Forelimb muscle (tissue), 1 donor: ENCODE measurements around the gene PIK3CG. TPM values are rescaled to one million over a fixed set of nuclear protein-coding genes. Genes with fewer than 3 reads are reported as not detected.

Experiments
- DNase-seq: peaks from one replicate; pipeline ENCODE4 v3.0.0-alpha.2; 2013; ENCODE audit warnings: low read depth
- polyA plus RNA-seq: library from polyadenylated mRNA; unstranded; fragments of 120-200 nt; gene quantifications from one replicate; pipeline ENCODE4 v1.2.1, GENCODE V29; 2013; ENCODE audit not compliant: insufficient read length

The PIK3CG gene
- polyA plus RNA-seq, 1 donor, result 2.1 TPM

GRCh38 chr7:106858618-106859532 lies 6.2 kb upstream of the PIK3CG start:
- DNase-seq, result no peak

- DNase-seq, result no peak
Measured at GRCh38 chr7:106862317-106863089, 2.6 kb upstream of the PIK3CG start.

DNA sequence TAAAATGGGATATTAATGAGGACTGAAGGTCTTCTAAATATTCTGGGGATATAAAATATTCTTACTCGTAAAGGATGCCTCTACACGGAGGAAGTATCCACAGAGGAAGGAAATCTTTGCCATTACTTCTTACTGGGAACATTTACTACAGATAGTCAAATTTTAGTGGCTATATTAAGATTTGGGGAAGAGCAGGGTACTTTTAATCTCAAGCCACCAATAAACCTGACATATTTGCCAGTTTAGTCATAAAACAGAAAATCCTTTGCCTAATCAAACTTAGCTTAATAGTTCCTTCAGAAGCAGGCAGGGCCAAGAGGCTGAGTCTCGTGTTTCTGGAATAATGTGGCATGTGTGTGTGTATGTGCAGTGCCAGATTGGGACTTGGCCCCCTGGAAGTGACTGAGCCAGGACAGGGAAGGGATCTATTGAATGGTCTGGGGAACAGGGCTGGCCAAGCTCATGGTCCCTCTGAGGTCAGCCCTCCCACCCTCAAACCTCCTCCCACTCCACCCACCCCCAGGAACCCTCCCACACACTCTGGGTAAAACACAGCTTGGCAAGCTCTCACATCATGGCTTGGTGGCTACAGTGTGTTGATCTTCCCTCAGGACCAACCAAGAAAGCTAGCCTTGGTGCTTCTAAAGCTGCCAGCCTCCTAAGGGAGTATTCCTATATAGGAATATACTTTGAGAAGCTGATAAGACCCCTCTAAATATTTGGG lies 1.6 kb upstream of the PIK3CG start:
- DNase-seq, result no peak

DNA sequence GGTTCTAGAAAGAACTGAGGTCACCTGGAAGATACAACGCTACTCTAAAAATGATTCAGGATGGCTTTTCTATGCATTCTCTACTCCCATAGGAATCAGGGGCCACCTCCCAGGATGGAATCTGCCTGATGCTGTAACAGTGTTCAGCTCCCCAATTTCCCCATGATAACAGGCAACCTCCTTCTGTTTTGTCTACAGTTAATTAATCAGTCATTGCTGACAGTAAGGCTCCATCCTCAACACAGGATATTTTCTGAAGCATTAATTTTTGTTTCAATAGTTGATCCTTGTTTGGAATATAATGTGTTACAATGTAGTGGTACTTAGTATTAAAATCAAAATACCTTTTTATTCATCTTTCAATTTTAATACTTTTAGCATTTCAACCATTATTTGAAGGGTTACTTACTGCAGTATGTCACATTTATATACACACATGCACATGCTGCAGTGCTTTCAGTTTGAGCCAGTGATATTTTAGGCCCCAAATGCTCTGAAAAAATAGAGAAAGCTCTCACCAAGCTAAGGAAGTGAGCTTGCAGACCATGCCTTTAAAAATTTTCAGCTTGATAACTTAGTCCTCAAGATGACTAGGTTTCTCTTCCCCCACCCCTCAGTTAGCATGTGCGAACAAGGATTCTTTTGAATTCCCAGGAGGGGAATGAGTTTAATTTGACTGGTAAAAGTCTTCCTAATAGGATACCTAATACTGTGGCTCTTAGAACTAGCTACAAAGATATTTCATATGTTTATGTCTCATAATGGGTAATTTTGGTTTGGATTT lies 592 bp upstream of the PIK3CG start:
- DNase-seq, result no peak

GRCh38 chr7:106866298-106867281 lies 1.5 kb downstream of the PIK3CG start:
- no peak for DNase-seq

DNA sequence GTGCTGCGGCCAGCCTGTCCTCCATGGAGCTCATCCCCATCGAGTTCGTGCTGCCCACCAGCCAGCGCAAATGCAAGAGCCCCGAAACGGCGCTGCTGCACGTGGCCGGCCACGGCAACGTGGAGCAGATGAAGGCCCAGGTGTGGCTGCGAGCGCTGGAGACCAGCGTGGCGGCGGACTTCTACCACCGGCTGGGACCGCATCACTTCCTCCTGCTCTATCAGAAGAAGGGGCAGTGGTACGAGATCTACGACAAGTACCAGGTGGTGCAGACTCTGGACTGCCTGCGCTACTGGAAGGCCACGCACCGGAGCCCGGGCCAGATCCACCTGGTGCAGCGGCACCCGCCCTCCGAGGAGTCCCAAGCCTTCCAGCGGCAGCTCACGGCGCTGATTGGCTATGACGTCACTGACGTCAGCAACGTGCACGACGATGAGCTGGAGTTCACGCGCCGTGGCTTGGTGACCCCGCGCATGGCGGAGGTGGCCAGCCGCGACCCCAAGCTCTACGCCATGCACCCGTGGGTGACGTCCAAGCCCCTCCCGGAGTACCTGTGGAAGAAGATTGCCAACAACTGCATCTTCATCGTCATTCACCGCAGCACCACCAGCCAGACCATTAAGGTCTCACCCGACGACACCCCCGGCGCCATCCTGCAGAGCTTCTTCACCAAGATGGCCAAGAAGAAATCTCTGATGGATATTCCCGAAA lies 2.7 kb downstream of the PIK3CG start:
- DNase-seq, result no peak

DNA sequence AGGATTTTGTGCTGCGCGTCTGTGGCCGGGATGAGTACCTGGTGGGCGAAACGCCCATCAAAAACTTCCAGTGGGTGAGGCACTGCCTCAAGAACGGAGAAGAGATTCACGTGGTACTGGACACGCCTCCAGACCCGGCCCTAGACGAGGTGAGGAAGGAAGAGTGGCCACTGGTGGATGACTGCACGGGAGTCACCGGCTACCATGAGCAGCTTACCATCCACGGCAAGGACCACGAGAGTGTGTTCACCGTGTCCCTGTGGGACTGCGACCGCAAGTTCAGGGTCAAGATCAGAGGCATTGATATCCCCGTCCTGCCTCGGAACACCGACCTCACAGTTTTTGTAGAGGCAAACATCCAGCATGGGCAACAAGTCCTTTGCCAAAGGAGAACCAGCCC lies 3.3 kb downstream of the PIK3CG start:
- DNase-seq, result no peak

DNA sequence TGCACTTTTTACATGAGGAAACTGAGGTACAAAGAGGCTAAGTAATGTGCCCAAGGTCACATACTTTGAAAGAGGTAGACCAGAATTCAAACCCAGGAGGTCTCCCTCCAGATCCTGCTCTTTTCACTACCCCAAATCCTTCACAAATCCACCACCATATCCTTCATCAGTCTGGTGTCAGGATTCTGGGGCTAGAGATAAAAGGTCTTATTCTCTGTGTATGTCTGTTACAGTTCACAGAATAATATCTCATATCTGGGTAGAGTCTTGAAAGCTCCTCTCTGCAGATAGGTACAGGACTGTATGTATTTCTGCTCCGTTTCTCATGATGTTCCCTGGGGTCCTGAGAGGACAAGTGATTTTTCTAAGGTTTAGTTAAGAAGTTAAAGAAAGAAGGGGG lies 4.9 kb downstream of the PIK3CG start:
- no peak for DNase-seq

GRCh38 chr7:106870528-106870927 lies 5.4 kb downstream of the PIK3CG start:
- DNase-seq, result no peak

DNA sequence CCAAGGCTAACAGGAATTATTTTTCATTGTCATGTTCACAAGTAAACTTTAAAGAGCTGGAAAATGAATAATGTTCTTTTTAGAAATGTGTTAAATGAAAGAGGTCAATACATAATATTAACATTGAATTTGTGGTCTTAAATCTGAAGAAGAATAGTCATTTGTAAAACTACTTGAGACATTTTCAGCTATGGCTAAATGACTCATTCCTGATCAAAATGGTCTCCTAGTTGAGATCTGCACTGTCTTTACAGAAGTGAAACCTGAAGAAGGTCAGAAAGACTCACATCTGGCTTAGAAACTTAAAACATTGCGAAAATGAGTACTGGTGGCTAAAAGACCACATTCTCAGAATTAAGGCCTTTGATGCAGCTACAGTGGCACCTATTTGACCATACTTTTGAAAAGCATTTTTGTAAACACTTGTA lies 5.9 kb downstream of the PIK3CG start:
- DNase-seq, result no peak

DNA sequence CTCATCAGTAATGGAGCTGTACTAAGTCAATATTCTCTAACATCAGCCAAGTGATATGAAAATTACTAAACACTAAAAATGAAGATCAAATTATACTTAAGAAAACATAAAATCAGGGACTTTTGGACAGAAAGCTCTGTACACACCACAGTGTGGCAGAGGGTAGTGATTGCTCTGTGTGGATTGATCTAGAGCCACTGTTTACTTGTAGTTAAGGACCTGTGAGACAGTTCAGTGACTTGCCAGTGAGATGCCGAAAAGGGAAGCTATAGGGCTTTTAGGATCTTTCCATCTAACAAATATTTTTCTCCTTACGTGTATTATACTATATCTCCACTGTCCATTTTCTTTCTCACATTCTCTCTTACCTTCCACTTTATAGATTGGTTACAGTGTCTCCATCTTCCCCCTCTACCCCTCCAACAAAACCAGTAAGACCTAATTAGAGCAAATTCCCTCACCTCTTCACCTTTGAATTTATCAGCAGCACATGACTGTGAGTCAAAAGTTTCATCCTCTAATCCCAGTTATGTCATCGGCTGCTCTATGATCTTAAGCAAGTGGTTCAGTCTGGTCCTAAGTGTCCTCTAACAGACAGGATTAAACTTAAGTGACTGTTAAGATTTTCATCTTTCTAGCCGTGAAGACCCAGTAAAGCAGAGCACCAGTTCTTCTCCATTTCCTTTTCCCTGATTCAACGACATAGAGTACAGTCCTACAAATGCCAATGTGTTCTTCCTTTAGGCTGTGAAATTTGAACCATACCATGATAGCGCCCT lies 6.9 kb downstream of the PIK3CG start:
- DNase-seq, result no peak

GRCh38 chr7:106872763-106873162 lies 7.7 kb downstream of the PIK3CG start:
- no peak for DNase-seq

- DNase-seq, result no peak
Measured at GRCh38 chr7:106874076-106874475, 9.0 kb downstream of the PIK3CG start.

DNA sequence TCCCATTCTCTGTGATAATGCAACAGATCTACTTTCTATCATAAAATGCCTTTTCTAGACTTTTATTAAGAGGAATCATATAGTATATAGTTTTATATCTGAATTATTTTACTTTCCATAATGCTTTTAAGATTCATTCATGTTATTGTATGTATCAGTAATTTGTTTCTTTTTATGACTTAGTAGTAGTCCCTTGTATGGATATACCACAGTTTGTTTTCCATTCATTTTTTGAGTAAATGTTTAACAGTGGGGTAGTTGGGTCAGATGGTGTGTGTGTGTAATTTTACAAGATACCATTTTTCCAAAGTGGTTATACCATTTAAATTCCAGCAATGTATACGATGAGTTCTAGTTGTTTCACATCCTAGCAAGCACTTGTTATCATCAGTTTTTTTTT lies 10.4 kb downstream of the PIK3CG start:
- no peak for DNase-seq

- DNase-seq, result no peak
Measured at GRCh38 chr7:106878748-106879439, 13.8 kb downstream of the PIK3CG start.

- DNase-seq, result no peak
Measured at GRCh38 chr7:106881984-106882383, 16.9 kb downstream of the PIK3CG start.

DNA sequence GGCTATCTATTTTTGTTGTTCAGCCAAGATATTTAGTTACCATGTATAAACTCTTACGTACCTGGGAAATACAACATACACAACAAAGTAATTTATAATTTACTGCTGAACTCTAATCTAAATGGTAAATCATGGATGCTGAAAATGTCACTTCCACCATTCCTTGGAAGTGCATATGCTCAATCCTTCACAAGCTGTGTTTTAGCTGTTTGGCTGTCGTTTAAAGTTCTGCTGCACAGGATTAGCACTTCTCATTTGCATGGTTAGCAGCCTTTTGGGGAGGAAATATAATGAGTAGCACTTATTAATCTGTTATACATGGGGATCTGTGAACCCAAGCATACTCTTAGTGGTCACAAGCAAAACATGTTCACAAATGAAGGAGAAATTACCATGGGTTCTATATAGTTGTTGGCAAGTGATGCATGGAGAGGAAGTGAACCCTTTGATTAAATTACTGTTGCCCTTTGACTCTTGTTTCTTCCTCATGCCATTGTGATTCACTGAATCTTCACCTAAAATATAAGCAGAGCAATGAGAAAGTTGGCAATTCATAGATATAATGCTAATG lies 18.5 kb downstream of the PIK3CG start:
- no peak for DNase-seq

DNA sequence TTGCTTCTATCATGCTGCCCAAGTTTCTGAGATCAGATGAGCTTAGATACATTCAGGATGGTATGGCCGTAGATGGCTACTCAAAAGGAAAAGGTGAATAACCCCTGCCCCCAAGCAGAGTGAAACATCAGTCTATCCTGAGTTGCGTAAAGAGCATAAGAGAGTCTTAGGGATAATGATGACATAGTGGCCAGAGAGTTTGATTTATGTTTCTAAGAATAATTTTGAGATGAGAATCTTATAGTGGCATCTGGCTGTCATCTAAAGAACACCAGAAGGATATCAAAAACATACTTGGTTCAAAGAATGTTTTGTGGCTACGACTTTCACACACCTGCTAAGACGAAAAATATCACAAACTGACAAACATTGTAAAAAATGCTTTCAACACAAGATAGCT lies 20.6 kb downstream of the PIK3CG start:
- DNase-seq, result no peak
